HCT116 (cell line): ENCODE measurements around the gene GRK5.

Source experiments
- CTCF ChIP-seq, 3 experiments: fragments of 200-600 bp in 1 of 3; sonication (generic) in 1 of 3; IDR thresholded peaks in 2 of 3; conservative IDR thresholded peaks in 1 of 3; 2 replicates each; pipeline ENCODE4 v1.5.1; 2012 to 2017; ENCODE audit warnings: low read depth in 2 of 3, low read length in 2 of 3, antibody characterized with exemption in 1 of 3, borderline replicate concordance in 1 of 3, control low read depth in 1 of 3, mild to moderate bottlenecking in 1 of 3, mixed read lengths in 1 of 3, mixed run types in 1 of 3, moderate library complexity in 1 of 3; ENCODE audit not compliant: insufficient read depth in 1 of 3
- ZNF274 ChIP-seq: fragments of 200-500 bp; sonication (Bioruptor generic); IDR thresholded peaks from 2 replicates; pipeline ENCODE4 v1.6.1; 2014; ENCODE audit warnings: mild to moderate bottlenecking, low read depth, low read length, inconsistent platforms

GRCh38 chr10:119364645-119365600 lies 157.6 kb downstream of the GRK5 start:
- TF ChIP-seq ZNF274 (no peak), CTCF (IDR thresholded peaks at IDR 0.05 in 2 of 3, conservative IDR thresholded peaks at IDR 0.05 in 1 of 3; ENCODE audit: borderline replicate concordance in 1 of 3, insufficient read depth in 1 of 3, low read depth in 2 of 3, low read length in 2 of 3) (0 out of 6 replicates have a peak, but pooled peaks of 1 of the 3 experiments have one; percentile 9)
